MCF 10A (cell line): ENCODE measurements around the gene EID2B. TPM values are rescaled to one million over a fixed set of nuclear protein-coding genes. Genes with fewer than 3 reads are reported as not detected.

Source experiments
- BruUV-seq: library from RNA; stranded (reverse); fragments of 400-500 nt; replicated peaks from 2 replicates; lab custom pipeline; 2021; lab: Mats Ljungman, UMichigan
- CTCF ChIA-PET: fragments of 300-600 bp; sonication (Branson Sonifier 250); formaldehyde crosslinking; extraction: SDS; loops from one replicate; lab custom pipeline; 2021; ENCODE audit warnings: antibody characterized with exemption, inconsistent platforms; lab: Yijun Ruan, JAX
- POLR2A ChIA-PET: fragments of 300-600, 350-650 bp; sonication (Branson Sonifier 250); formaldehyde crosslinking; extraction: SDS; loops from one replicate; lab custom pipeline; 2020; ENCODE audit warnings: antibody characterized with exemption, inconsistent platforms; lab: Yijun Ruan, JAX
- DNase-seq: peaks from one replicate; pipeline ENCODE4 v3.0.0-alpha.2; 2018; ENCODE audit not compliant: unreplicated experiment
- H3K27ac Mint-ChIP-seq: one replicate; pipeline ENCODE4 v1.8.0; 2022; ENCODE audit warnings: mild to moderate bottlenecking, low read depth, mixed read lengths; ENCODE audit not compliant: unreplicated experiment
- H3K27me3 Mint-ChIP-seq: one replicate; pipeline ENCODE4 v1.8.0; 2022; ENCODE audit warnings: mixed read lengths; ENCODE audit not compliant: insufficient read depth, unreplicated experiment
- H3K36me3 Mint-ChIP-seq: one replicate; pipeline ENCODE4 v1.8.0; 2022; ENCODE audit warnings: mild to moderate bottlenecking, moderate library complexity, mixed read lengths; ENCODE audit not compliant: insufficient read depth, unreplicated experiment
- H3K4me1 Mint-ChIP-seq: one replicate; pipeline ENCODE4 v1.8.0; 2022; ENCODE audit warnings: mixed read lengths; ENCODE audit not compliant: insufficient read depth, unreplicated experiment
- H3K4me3 Mint-ChIP-seq: one replicate; pipeline ENCODE4 v1.8.0; 2022; ENCODE audit warnings: mild to moderate bottlenecking, moderate library complexity, mixed read lengths; ENCODE audit not compliant: unreplicated experiment
- H3K9me3 Mint-ChIP-seq: one replicate; pipeline ENCODE4 v1.8.0; 2022; ENCODE audit warnings: mixed read lengths; ENCODE audit not compliant: unreplicated experiment
- intact Hi-C: fragments of 100-400 bp; cut with micrococcal nuclease; formaldehyde crosslinking; loops from 2 replicates; pipeline ENCODE4 v1.14.1; 2022
- total RNA-seq: library from RNA; stranded (reverse); gene quantifications from 2 replicates; pipeline ENCODE4 v1.2.3, GENCODE V29; 2022
- TF ChIP-seq, protein P1 (sequence below): fragments of 200-600 bp; IDR thresholded peaks from one replicate; pipeline ENCODE4 v1.8.0; 2022; ENCODE audit warnings: antibody characterized with exemption, mild to moderate bottlenecking; ENCODE audit not compliant: unreplicated experiment

Gene EID2B
- total RNA-seq, 1 experiment from 2014 or later = 2.0 TPM

GRCh38 chr19:39544911-39545310, 12.3 kb upstream of the EID2B start:
- no peaks in the 10 kb centered on the region for H3K9me3 Mint-ChIP-seq
- H3K4me1 Mint-ChIP-seq = peaks cover 6% of the 10 kb centered on the region
- intact Hi-C loops = no loop called here
- TF ChIP-seq, protein P1, sequence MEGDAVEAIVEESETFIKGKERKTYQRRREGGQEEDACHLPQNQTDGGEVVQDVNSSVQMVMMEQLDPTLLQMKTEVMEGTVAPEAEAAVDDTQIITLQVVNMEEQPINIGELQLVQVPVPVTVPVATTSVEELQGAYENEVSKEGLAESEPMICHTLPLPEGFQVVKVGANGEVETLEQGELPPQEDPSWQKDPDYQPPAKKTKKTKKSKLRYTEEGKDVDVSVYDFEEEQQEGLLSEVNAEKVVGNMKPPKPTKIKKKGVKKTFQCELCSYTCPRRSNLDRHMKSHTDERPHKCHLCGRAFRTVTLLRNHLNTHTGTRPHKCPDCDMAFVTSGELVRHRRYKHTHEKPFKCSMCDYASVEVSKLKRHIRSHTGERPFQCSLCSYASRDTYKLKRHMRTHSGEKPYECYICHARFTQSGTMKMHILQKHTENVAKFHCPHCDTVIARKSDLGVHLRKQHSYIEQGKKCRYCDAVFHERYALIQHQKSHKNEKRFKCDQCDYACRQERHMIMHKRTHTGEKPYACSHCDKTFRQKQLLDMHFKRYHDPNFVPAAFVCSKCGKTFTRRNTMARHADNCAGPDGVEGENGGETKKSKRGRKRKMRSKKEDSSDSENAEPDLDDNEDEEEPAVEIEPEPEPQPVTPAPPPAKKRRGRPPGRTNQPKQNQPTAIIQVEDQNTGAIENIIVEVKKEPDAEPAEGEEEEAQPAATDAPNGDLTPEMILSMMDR = no peak
- H3K36me3 Mint-ChIP-seq = no peaks in the 10 kb centered on the region
- ChIA-PET CTCF (interaction anchor here (0.7 kb wide), 2 partner anchors 26 to 39 kb away, joined by 3 to 4 read pairs; no protein-coding TSS in a partner anchor), POLR2A (interaction anchor here (1.2 kb wide), 1 partner anchor 100 kb away, joined by 3 read pairs; the partner anchor contains the start of gene SUPT5H)
- no peak overlapping the region for H3K27ac Mint-ChIP-seq
- no TSS peak for BruUV-seq
- H3K4me3 Mint-ChIP-seq = no peak overlapping the region
- H3K27me3 Mint-ChIP-seq = no peaks in the 10 kb centered on the region
- DNase-seq = no peak

DNA sequence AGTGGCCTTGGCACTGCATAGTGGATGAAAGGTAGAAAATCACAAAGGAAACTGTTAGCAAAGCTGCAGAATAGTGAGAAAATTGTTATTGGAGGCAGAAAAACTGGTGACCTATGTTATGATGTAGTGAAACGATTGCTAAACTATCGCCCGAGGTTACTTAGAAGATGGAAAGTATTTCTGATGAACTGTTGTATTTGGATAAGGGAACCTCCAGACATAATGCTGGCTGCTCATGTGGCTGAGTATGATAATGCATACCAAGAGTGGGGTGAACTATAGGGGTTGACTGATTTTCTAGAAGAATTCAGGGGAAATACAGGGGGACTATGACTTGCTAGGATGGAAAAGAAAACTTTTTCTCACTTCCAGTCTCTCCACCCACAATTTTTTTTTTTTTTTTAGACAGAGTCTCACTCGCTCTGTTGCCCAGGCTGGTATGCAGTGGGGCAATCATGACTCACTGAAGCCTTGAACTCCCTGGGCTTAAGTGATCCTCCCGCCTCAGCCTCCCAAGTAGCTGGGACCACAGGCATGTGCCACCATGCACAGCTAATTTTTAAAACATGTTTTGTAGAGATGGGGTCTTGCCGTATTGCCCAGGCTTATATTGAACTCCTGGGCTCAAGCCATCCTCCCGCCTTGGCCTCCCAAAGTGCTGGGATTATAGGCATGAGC, 11.7 kb upstream of the EID2B start:
- DNase-seq = peak; percentile 40
- Mint-ChIP-seq H3K27ac (no peak overlapping the region), H3K36me3 (no peaks in the 10 kb centered on the region), H3K4me1 (peaks cover 6% of the 10 kb centered on the region), H3K27me3 (no peaks in the 10 kb centered on the region), H3K9me3 (no peaks in the 10 kb centered on the region), H3K4me3 (no peak overlapping the region)
- ChIA-PET POLR2A (interaction anchor here (1.2 kb wide), 1 partner anchor 99 kb away, joined by 3 read pairs; the partner anchor contains the start of gene SUPT5H), CTCF (interaction anchor here (0.6 to 0.7 kb wide), 2 partner anchors 25 to 530 kb away, joined by 4 read pairs; no protein-coding TSS in a partner anchor)
- TF ChIP-seq, protein P1 = no peak
- intact Hi-C loops = no loop called here
- BruUV-seq = no TSS peak

GRCh38 chr19:39543477-39543857, 10.8 kb upstream of the EID2B start:
- no peak overlapping the region for H3K4me3 Mint-ChIP-seq

DNA sequence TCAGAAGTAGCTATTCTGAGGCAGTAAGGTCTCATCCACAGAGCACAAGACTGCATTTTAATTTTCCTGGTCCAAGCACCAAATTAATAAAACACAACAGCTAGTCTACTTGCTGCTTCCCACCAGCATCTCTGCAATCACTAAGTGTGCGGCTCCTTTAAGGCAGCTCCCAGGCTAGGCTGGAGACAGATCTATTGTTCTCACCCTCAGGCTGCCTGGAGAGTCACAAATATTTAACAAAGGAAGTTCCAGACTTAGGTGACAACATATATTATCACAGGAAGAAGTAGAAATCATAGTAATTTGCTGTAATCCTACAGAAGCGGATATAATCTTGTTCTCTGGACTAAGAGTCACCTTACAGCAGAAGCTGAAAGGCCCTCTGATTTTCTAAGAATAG, 9.6 kb upstream of the EID2B start:
- no peaks in the 10 kb centered on the region for H3K27me3 Mint-ChIP-seq

More at GRCh38 chr19:39543477-39543857, 10.8 kb upstream of the EID2B start:
- peaks cover 8% of the 10 kb centered on the region for H3K4me1 Mint-ChIP-seq
- CTCF ChIA-PET = interaction anchor here (1.8 to 4.9 kb wide), 2 partner anchors 103 to 129 kb away, joined by 10 to 44 read pairs; no protein-coding TSS in a partner anchor
- no TSS peak for BruUV-seq
- H3K36me3 Mint-ChIP-seq = peaks cover under 1% of the 10 kb centered on the region
- H3K27ac Mint-ChIP-seq = no peak overlapping the region
- H3K27me3 Mint-ChIP-seq = no peaks in the 10 kb centered on the region
- no peaks in the 10 kb centered on the region for H3K9me3 Mint-ChIP-seq
- TF ChIP-seq, protein P1 = no peak
- POLR2A ChIA-PET = interaction anchor here (1.9 kb wide), 1 partner anchor 108 kb away, joined by 5 read pairs; the partner anchor contains the start of gene RPS16
- no peak for DNase-seq
- intact Hi-C loops = no loop called here

More for the DNA sequence above, 9.6 kb upstream of the EID2B start:
- Mint-ChIP-seq H3K27ac (no peak overlapping the region), H3K9me3 (no peaks in the 10 kb centered on the region), H3K4me3 (no peak overlapping the region), H3K4me1 (peaks cover 14% of the 10 kb centered on the region), H3K36me3 (peaks cover 6% of the 10 kb centered on the region)
- intact Hi-C loops = no loop called here
- BruUV-seq = no TSS peak
- DNase-seq = no peak
- CTCF ChIA-PET = interaction anchor here (0.7 to 4.9 kb wide), 8 partner anchors 9 to 384 kb away, joined by 3 to 44 read pairs (median 7); partner anchors contain the start of gene EID2B
- TF ChIP-seq, protein P1 = no peak
- POLR2A ChIA-PET = interaction anchor here (0.5 to 1.9 kb wide), 3 partner anchors 9 to 107 kb away, joined by 3 to 5 read pairs (median 4); partner anchors contain the start of genes RPS16 and TIMM50
